Body of pancreas (tissue), 4 donors: ENCODE results near the gene LRIF1.

Experiments
- CTCF ChIP-seq, 7 experiments: fragments of 450-650 bp in 4 of 7; fragments of 200-600 bp in 3 of 7; sonication (generic) in 3 of 7; IDR thresholded peaks; one replicate each; pipeline ENCODE4 v1.5.1; 2016 to 2019; ENCODE audit warnings: antibody characterized with exemption in 7 of 7
- POLR2A ChIP-seq, 3 donors: fragments of 450-650 bp; IDR thresholded peaks; one replicate each; pipeline ENCODE4 v1.6.1; 2016; ENCODE audit warnings: antibody characterized with exemption in 3 of 3, mild to moderate bottlenecking in 2 of 3

GRCh38 chr1:110982320-110982719, 18.6 kb upstream of the LRIF1 start:
- TF ChIP-seq CTCF (IDR thresholded peaks at IDR 0.05) = no peak
- TF ChIP-seq POLR2A (IDR thresholded peaks at IDR 0.05) = no peak
